HepG2 (cell line): ENCODE measurements around the gene DCTN4. TPM values are rescaled to one million over a fixed set of nuclear protein-coding genes. Genes with fewer than 3 reads are reported as not detected.
A peak's percentile ranks its signal among the peaks of the same experiment; 100 is the strongest.

Experiments used
- CAMTA2 ChIP-seq: sonication (generic); formaldehyde crosslinking; IDR thresholded peaks from 2 replicates; pipeline ENCODE4 v1.4.0; 2020; ENCODE audit warnings: mild to moderate bottlenecking, missing genetic modification reagents, borderline replicate concordance
- DNMT1 ChIP-seq: sonication (generic); formaldehyde crosslinking; IDR thresholded peaks from 2 replicates; pipeline ENCODE4 v1.5.1; 2020; ENCODE audit warnings: mild to moderate bottlenecking, missing genetic modification reagents
- GLI4 ChIP-seq: sonication (generic); formaldehyde crosslinking; IDR thresholded peaks from 2 replicates; pipeline ENCODE4 v1.5.1; 2020; ENCODE audit warnings: missing genetic modification reagents, mild to moderate bottlenecking, moderate library complexity, borderline replicate concordance
- SP5 ChIP-seq: IDR thresholded peaks from 2 replicates; pipeline ENCODE4 v1.6.1; 2016; ENCODE audit warnings: low read depth, borderline replicate concordance
- TEAD3 ChIP-seq: optimal IDR thresholded peaks from 2 replicates; pipeline ENCODE3; 2016; ENCODE audit warnings: borderline replicate concordance
- ZNF891 ChIP-seq: sonication (generic); formaldehyde crosslinking; IDR thresholded peaks from 2 replicates; pipeline ENCODE4 v1.5.0; 2020; ENCODE audit warnings: mild to moderate bottlenecking, missing genetic modification reagents
- polyA plus RNA-seq, 8 experiments: library from polyadenylated mRNA; depleted of rRNA in 3 of 8; stranded (reverse) in 7 of 8; unstranded in 1 of 8; fragments of >200 nt; fragmentation: Illumina TruSeq in 4 of 8; extraction: Trizol in 4 of 8; gene quantifications; 2 replicates each; pipeline versions ENCODE4 v1.2.1 to v1.2.3, GENCODE V29; 2011 to 2016; ENCODE audit warnings: low read depth in 4 of 8, missing spikeins in 1 of 8, mixed read lengths in 1 of 8; ENCODE audit not compliant: insufficient read depth in 1 of 8
- total RNA-seq, 5 experiments: library from RNA; depleted of rRNA; stranded (reverse); fragments of >200 nt; fragmentation: Illumina TruSeq; extraction: Trizol; gene quantifications; 2 replicates each; pipeline ENCODE4 v1.2.3, GENCODE V29; 2016; ENCODE audit warnings: low read depth in 1 of 5
- TF ChIP-seq, protein P1 (sequence below): sonication (generic); formaldehyde crosslinking; IDR thresholded peaks from 2 replicates; pipeline ENCODE4 v1.9.0; 2021; ENCODE audit warnings: missing genetic modification reagents, mild to moderate bottlenecking, borderline replicate concordance
- TF ChIP-seq, protein P2 (sequence below): sonication (generic); formaldehyde crosslinking; IDR thresholded peaks from 2 replicates; pipeline ENCODE4 v1.4.0; 2020; ENCODE audit warnings: missing genetic modification reagents
- TF ChIP-seq, protein P3 (sequence below): sonication (generic); formaldehyde crosslinking; IDR thresholded peaks from 2 replicates; pipeline ENCODE4 v1.4.0; 2020; ENCODE audit warnings: missing genetic modification reagents
- TF ChIP-seq, protein P4 (sequence below): IDR thresholded peaks from 2 replicates; pipeline ENCODE4 v1.6.1; 2016
- TF ChIP-seq, protein P5 (sequence below): sonication (generic); formaldehyde crosslinking; IDR thresholded peaks from 2 replicates; pipeline ENCODE4 v1.5.1; 2020; ENCODE audit warnings: mild to moderate bottlenecking, missing genetic modification reagents, borderline replicate concordance
- TF ChIP-seq, protein P6 (sequence below): sonication (generic); formaldehyde crosslinking; IDR thresholded peaks from 2 replicates; pipeline ENCODE4 v1.5.0; 2020; ENCODE audit warnings: missing genetic modification reagents

The DCTN4 gene
- total and polyA plus RNA-seq, 2 of the 13 experiments (the other 11 are each of a cell fraction or from before 2014, with no cell fraction given), result 24.1 to 26.9 TPM

DNA sequence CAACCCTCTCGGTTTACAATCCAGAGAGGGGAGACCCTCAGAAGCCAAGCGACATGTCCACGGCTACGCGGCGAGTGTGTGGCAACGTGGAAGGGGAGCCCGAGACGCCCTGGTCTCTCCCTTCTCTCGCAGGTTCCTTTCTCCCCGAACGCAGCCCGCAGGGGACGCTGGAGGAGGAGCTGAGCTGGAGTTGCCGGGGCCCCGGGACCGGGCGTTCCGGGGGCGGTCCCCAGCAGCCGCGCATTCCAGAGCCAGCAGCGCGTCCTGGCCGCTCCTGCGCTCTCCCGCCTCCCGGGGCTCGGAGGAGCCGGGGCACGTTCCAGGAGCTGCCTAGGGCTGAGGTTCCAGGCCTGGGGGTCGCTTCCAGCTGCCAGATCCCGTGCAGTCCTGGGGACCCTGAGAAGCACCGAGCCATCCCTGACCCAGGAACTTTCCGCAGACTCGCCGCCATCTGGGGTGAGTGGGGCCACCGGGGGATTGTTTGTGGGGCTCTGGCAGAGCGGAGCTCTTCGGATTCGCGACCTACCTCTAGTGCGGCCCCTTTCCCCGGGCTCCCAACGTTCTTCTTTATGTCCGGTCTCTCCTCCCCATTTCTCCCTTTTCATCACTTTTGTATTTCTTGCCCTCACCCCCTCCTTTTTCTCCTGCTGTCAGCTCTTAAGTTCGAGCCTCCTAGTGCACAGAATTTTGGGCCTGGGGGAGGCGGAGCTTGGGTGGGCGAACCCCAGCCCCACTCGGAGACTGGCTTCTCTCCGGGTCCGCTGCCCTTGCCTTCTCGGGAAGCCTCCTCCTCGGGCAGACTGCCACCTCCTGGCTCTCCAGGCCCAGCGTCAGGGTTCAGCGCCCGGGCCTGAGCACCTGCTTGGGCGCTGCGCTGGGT lies 19.9 kb upstream of the DCTN4 start, which contains the start of gene SMIM3 (continued):
- TF ChIP-seq, protein P1, sequence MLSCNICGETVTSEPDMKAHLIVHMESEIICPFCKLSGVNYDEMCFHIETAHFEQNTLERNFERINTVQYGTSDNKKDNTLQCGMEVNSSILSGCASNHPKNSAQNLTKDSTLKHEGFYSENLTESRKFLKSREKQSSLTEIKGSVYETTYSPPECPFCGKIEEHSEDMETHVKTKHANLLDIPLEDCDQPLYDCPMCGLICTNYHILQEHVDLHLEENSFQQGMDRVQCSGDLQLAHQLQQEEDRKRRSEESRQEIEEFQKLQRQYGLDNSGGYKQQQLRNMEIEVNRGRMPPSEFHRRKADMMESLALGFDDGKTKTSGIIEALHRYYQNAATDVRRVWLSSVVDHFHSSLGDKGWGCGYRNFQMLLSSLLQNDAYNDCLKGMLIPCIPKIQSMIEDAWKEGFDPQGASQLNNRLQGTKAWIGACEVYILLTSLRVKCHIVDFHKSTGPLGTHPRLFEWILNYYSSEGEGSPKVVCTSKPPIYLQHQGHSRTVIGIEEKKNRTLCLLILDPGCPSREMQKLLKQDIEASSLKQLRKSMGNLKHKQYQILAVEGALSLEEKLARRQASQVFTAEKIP, result no peak
- 0 out of 2 replicates have a peak, but pooled peaks have one; percentile 29 for TF ChIP-seq GLI4
- TF ChIP-seq, protein P2, sequence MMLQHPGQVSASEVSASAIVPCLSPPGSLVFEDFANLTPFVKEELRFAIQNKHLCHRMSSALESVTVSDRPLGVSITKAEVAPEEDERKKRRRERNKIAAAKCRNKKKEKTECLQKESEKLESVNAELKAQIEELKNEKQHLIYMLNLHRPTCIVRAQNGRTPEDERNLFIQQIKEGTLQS, result peak; percentile 27; the same call in 1 of the 2 replicates
- TF ChIP-seq, protein P3, sequence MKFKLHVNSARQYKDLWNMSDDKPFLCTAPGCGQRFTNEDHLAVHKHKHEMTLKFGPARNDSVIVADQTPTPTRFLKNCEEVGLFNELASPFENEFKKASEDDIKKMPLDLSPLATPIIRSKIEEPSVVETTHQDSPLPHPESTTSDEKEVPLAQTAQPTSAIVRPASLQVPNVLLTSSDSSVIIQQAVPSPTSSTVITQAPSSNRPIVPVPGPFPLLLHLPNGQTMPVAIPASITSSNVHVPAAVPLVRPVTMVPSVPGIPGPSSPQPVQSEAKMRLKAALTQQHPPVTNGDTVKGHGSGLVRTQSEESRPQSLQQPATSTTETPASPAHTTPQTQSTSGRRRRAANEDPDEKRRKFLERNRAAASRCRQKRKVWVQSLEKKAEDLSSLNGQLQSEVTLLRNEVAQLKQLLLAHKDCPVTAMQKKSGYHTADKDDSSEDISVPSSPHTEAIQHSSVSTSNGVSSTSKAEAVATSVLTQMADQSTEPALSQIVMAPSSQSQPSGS (CRISPR knock-in tag), result 0 out of 2 replicates have a peak, but pooled peaks have one; percentile 13
- TF ChIP-seq ZNF891 (CRISPR knock-in tag), result 0 out of 2 replicates have a peak, but pooled peaks have one; percentile 11
- TF ChIP-seq, protein P4, sequence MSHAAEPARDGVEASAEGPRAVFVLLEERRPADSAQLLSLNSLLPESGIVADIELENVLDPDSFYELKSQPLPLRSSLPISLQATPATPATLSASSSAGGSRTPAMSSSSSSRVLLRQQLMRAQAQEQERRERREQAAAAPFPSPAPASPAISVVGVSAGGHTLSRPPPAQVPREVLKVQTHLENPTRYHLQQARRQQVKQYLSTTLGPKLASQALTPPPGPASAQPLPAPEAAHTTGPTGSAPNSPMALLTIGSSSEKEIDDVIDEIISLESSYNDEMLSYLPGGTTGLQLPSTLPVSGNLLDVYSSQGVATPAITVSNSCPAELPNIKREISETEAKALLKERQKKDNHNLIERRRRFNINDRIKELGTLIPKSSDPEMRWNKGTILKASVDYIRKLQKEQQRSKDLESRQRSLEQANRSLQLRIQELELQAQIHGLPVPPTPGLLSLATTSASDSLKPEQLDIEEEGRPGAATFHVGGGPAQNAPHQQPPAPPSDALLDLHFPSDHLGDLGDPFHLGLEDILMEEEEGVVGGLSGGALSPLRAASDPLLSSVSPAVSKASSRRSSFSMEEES (CRISPR knock-in tag), result no peak
- TF ChIP-seq TEAD3 (CRISPR knock-in tag), result peak; percentile 92
- TF ChIP-seq, protein P5, sequence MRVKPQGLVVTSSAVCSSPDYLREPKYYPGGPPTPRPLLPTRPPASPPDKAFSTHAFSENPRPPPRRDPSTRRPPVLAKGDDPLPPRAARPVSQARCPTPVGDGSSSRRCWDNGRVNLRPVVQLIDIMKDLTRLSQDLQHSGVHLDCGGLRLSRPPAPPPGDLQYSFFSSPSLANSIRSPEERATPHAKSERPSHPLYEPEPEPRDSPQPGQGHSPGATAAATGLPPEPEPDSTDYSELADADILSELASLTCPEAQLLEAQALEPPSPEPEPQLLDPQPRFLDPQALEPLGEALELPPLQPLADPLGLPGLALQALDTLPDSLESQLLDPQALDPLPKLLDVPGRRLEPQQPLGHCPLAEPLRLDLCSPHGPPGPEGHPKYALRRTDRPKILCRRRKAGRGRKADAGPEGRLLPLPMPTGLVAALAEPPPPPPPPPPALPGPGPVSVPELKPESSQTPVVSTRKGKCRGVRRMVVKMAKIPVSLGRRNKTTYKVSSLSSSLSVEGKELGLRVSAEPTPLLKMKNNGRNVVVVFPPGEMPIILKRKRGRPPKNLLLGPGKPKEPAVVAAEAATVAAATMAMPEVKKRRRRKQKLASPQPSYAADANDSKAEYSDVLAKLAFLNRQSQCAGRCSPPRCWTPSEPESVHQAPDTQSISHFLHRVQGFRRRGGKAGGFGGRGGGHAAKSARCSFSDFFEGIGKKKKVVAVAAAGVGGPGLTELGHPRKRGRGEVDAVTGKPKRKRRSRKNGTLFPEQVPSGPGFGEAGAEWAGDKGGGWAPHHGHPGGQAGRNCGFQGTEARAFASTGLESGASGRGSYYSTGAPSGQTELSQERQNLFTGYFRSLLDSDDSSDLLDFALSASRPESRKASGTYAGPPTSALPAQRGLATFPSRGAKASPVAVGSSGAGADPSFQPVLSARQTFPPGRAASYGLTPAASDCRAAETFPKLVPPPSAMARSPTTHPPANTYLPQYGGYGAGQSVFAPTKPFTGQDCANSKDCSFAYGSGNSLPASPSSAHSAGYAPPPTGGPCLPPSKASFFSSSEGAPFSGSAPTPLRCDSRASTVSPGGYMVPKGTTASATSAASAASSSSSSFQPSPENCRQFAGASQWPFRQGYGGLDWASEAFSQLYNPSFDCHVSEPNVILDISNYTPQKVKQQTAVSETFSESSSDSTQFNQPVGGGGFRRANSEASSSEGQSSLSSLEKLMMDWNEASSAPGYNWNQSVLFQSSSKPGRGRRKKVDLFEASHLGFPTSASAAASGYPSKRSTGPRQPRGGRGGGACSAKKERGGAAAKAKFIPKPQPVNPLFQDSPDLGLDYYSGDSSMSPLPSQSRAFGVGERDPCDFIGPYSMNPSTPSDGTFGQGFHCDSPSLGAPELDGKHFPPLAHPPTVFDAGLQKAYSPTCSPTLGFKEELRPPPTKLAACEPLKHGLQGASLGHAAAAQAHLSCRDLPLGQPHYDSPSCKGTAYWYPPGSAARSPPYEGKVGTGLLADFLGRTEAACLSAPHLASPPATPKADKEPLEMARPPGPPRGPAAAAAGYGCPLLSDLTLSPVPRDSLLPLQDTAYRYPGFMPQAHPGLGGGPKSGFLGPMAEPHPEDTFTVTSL (CRISPR knock-in tag), result peak; percentile 46; the same call in 1 of the 2 replicates
- peak; percentile 47; the same call in 1 of the 2 replicates for TF ChIP-seq SP5
- no peak for TF ChIP-seq DNMT1 (CRISPR knock-in tag)
- TF ChIP-seq, protein P6, sequence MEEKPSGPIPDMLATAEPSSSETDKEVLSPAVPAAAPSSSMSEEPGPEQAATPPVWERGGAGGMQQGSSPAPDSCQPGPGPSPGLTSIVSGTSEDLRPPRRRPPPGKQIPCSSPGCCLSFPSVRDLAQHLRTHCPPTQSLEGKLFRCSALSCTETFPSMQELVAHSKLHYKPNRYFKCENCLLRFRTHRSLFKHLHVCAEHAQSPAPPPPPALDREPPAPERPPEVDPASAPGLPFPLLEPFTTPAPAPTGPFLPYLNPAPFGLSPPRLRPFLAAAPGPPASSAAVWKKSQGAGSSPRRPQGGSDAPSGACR (CRISPR knock-in tag), result peak; percentile 55; the same call in 1 of the 2 replicates
- TF ChIP-seq CAMTA2 (CRISPR knock-in tag), result no peak
